Prostate gland (tissue), 2 donors: ENCODE measurements around the gene ST6GALNAC3. TPM values are rescaled to one million over a fixed set of nuclear protein-coding genes. Genes with fewer than 3 reads are reported as not detected.

Experiments used
- DNase-seq: peaks from one replicate; pipeline ENCODE4 v3.0.0-alpha.2; 2019; ENCODE audit warnings: low spot score
- H3K27ac ChIP-seq, 2 donors: fragments of 200-600 bp; sonication (generic); 2 replicates each; pipeline ENCODE4 v1.5.1; 2017 to 2019
- H3K27me3 ChIP-seq: fragments of 200-600 bp; sonication (generic); replicated peaks from 2 replicates; pipeline ENCODE4 v1.5.1; 2019; ENCODE audit not compliant: insufficient read depth
- H3K36me3 ChIP-seq, 2 donors: fragments of 200-600 bp; sonication (generic); 1 replicate in 1 of 2; 2 replicates in 1 of 2; pipeline versions ENCODE4 v1.5.1 to v1.8.1; 2017 to 2019
- H3K4me1 ChIP-seq: fragments of 200-600 bp; sonication (generic); replicated peaks from 2 replicates; pipeline ENCODE4 v1.5.1; 2019
- H3K4me3 ChIP-seq, 2 donors: fragments of 200-600 bp; sonication (generic); 2 replicates each; pipeline ENCODE4 v1.5.1; 2017 to 2019
- H3K9me3 ChIP-seq: fragments of 200-600 bp; sonication (generic); 2 replicates; pipeline ENCODE4 v1.5.1; 2017
- CTCF ChIP-seq, 4 experiments: fragments of 200-600 bp in 2 of 4; fragments of 450-650 bp in 2 of 4; sonication (generic) in 2 of 4; IDR thresholded peaks; 1 replicate in 3 of 4; 2 replicates in 1 of 4; pipeline ENCODE4 v1.5.1; 2016 to 2019; ENCODE audit warnings: antibody characterized with exemption in 4 of 4, mild to moderate bottlenecking in 2 of 4, moderate library complexity in 2 of 4
- POLR2A ChIP-seq: fragments of 450-650 bp; IDR thresholded peaks from one replicate; pipeline ENCODE4 v1.6.1; 2016; ENCODE audit warnings: antibody characterized with exemption, mild to moderate bottlenecking
- POLR2AphosphoS5 ChIP-seq: sonication (generic); formaldehyde crosslinking; IDR thresholded peaks from one replicate; pipeline ENCODE4 v1.6.1; 2017; ENCODE audit warnings: antibody characterized with exemption
- WGBS: methylation state at CpG from one replicate; pipeline ENCODE4 v1.1.5; 2018; 5-methylcytosine and 5-hydroxymethylcytosine counted together
- intact Hi-C: fragments of 100-400 bp; cut with DNase I; formaldehyde crosslinking; loops from one replicate; pipeline ENCODE4 v1.14.2; 2022
- total RNA-seq, 2 donors: library from RNA; depleted of rRNA; stranded (reverse); fragments of >200 nt; gene quantifications; one replicate each; pipeline ENCODE4 v1.1.0, GENCODE V29; 2016

The ST6GALNAC3 gene
- total RNA-seq, 2 donors from 2014 or later = 0.41 to 0.80 TPM

- Histone ChIP-seq H3K36me3 (no peaks in the 10 kb centered on the region), H3K4me3 (no peak overlapping the region), H3K4me1 (no peaks in the 10 kb centered on the region), H3K27ac (no peak overlapping the region), H3K9me3 (no peaks in the 10 kb centered on the region), H3K27me3 (no peaks in the 10 kb centered on the region)
- intact Hi-C loops = no loop called here
- 46% methylated on average over 3 of the region's 3 CpGs for WGBS
- TF ChIP-seq CTCF (IDR thresholded peaks at IDR 0.05) (no peak), POLR2A (no peak), POLR2AphosphoS5 (no peak)
- DNase-seq = no peak
Observed at GRCh38 chr1:76576876-76577524, 502.5 kb downstream of the ST6GALNAC3 start.

GRCh38 chr1:76577525-76578185 lies 503.1 kb downstream of the ST6GALNAC3 start:
- Histone ChIP-seq H3K4me3 (no peak overlapping the region), H3K9me3 (no peaks in the 10 kb centered on the region), H3K27ac (no peak overlapping the region), H3K27me3 (no peaks in the 10 kb centered on the region), H3K4me1 (no peaks in the 10 kb centered on the region), H3K36me3 (no peaks in the 10 kb centered on the region)
- intact Hi-C loops = no loop called here
- no peak for DNase-seq
- WGBS = 44% methylated on average over 3 of the region's 3 CpGs
- no peak for TF ChIP-seq POLR2AphosphoS5
- TF ChIP-seq POLR2A = no peak
- no peak for TF ChIP-seq CTCF (IDR thresholded peaks at IDR 0.05)

GRCh38 chr1:76580206-76580605 lies 505.7 kb downstream of the ST6GALNAC3 start:
- 89% methylated on average over 2 of the region's 2 CpGs for WGBS
- intact Hi-C loops = no loop called here
- no peak for DNase-seq
- H3K4me3 ChIP-seq = no peak overlapping the region
- TF ChIP-seq POLR2A = no peak
- no peak for TF ChIP-seq POLR2AphosphoS5
- TF ChIP-seq CTCF (IDR thresholded peaks at IDR 0.05) = no peak
- H3K27ac ChIP-seq = no peak overlapping the region
- no peaks in the 10 kb centered on the region for H3K9me3 ChIP-seq
- no peaks in the 10 kb centered on the region for H3K36me3 ChIP-seq
- no peaks in the 10 kb centered on the region for H3K27me3 ChIP-seq
- H3K4me1 ChIP-seq = no peaks in the 10 kb centered on the region

- H3K27me3 ChIP-seq = no peaks in the 10 kb centered on the region
- intact Hi-C loops = no loop called here
- no peaks in the 10 kb centered on the region for H3K4me1 ChIP-seq
- TF ChIP-seq CTCF (IDR thresholded peaks at IDR 0.05) (no peak), POLR2AphosphoS5 (no peak), POLR2A (no peak)
- no peaks in the 10 kb centered on the region for H3K36me3 ChIP-seq
- WGBS = 97% methylated on average over 2 of the region's 2 CpGs
- H3K27ac ChIP-seq = no peak overlapping the region
- no peak for DNase-seq
- no peak overlapping the region for H3K4me3 ChIP-seq
- no peaks in the 10 kb centered on the region for H3K9me3 ChIP-seq
Observed at GRCh38 chr1:76581712-76582111, 507.2 kb downstream of the ST6GALNAC3 start.
